Activated naive CD8-positive, alpha-beta T cell treated with anti-CD3 and anti-CD28 coated beads for 36 hours (primary cell): ENCODE measurements around the gene SULT4A1. TPM values are rescaled to one million over a fixed set of nuclear protein-coding genes. Genes with fewer than 3 reads are reported as not detected.
A peak's percentile ranks its signal among the peaks of the same experiment; 100 is the strongest.

Experiments
- DNase-seq: peaks from one replicate; pipeline ENCODE4 v3.0.0; 2021
- H3K27ac Mint-ChIP-seq: one replicate; pipeline ENCODE4 v1.8.0; 2022; ENCODE audit warnings: mild to moderate bottlenecking, moderate library complexity, mixed read lengths
- H3K27me3 Mint-ChIP-seq: one replicate; pipeline ENCODE4 v1.8.0; 2022; ENCODE audit warnings: mild to moderate bottlenecking, mixed read lengths
- H3K36me3 Mint-ChIP-seq: one replicate; pipeline ENCODE4 v1.8.0; 2021; ENCODE audit warnings: mild to moderate bottlenecking, mixed read lengths
- H3K4me1 Mint-ChIP-seq: one replicate; pipeline ENCODE4 v1.8.0; 2021; ENCODE audit warnings: mixed read lengths
- H3K4me3 Mint-ChIP-seq: one replicate; pipeline ENCODE4 v1.8.0; 2022; ENCODE audit warnings: mild to moderate bottlenecking, moderate library complexity, mixed read lengths
- H3K9me3 Mint-ChIP-seq: one replicate; pipeline ENCODE4 v1.8.0; 2022; ENCODE audit warnings: mixed read lengths
- total RNA-seq, 2 experiments: library from RNA; stranded (reverse); gene quantifications; one replicate each; pipeline ENCODE4 v1.2.3, GENCODE V29; 2021

The SULT4A1 gene
- total RNA-seq, 2 experiments from 2014 or later = 0.29 TPM; not detected in 1

GRCh38 chr22:43891360-43892182, 29.3 kb upstream of the SULT4A1 start, which contains the start of gene PNPLA5:
Gene PNPLA5, minus strand, starts transcription at chr22:43892013. Its CDS starts 133 bp downstream, at chr22:43891880.
- Mint-ChIP-seq H3K27ac (no peak within 1 kb of the TSS), H3K27me3 (peaks cover 44% of the 10 kb centered on the region), H3K9me3 (no peaks in the 10 kb centered on the region), H3K4me3 (no peak within 1 kb of the TSS), H3K4me1 (no peaks in the 10 kb centered on the region), H3K36me3 (no peaks in the 10 kb centered on the region)
- DNase-seq = peak; percentile 46

GRCh38 chr22:43890901-43891331, 28.6 kb upstream of the SULT4A1 start:
- DNase-seq = no peak
- Mint-ChIP-seq H3K4me1 (no peaks in the 10 kb centered on the region), H3K36me3 (no peaks in the 10 kb centered on the region), H3K27me3 (peaks cover 44% of the 10 kb centered on the region), H3K27ac (no peak overlapping the region), H3K9me3 (no peaks in the 10 kb centered on the region), H3K4me3 (no peak overlapping the region)

GRCh38 chr22:43889860-43890253, 27.5 kb upstream of the SULT4A1 start:
- H3K27ac Mint-ChIP-seq = no peak overlapping the region
- H3K9me3 Mint-ChIP-seq = no peaks in the 10 kb centered on the region
- DNase-seq = no peak
- no peak overlapping the region for H3K4me3 Mint-ChIP-seq
- H3K36me3 Mint-ChIP-seq = no peaks in the 10 kb centered on the region
- H3K27me3 Mint-ChIP-seq = peaks cover 55% of the 10 kb centered on the region
- H3K4me1 Mint-ChIP-seq = no peaks in the 10 kb centered on the region

GRCh38 chr22:43889201-43889859, 27.0 kb upstream of the SULT4A1 start:
- H3K9me3 Mint-ChIP-seq = no peaks in the 10 kb centered on the region
- no peak for DNase-seq
- H3K27ac Mint-ChIP-seq = no peak overlapping the region
- peaks cover 59% of the 10 kb centered on the region for H3K27me3 Mint-ChIP-seq
- no peak overlapping the region for H3K4me3 Mint-ChIP-seq
- no peaks in the 10 kb centered on the region for H3K4me1 Mint-ChIP-seq
- H3K36me3 Mint-ChIP-seq = no peaks in the 10 kb centered on the region

GRCh38 chr22:43888740-43889139, 26.4 kb upstream of the SULT4A1 start:
- no peaks in the 10 kb centered on the region for H3K9me3 Mint-ChIP-seq

GRCh38 chr22:43887391-43887790, 25.1 kb upstream of the SULT4A1 start:
- Mint-ChIP-seq H3K36me3 (no peaks in the 10 kb centered on the region), H3K27ac (no peak overlapping the region), H3K4me3 (no peak overlapping the region), H3K27me3 (peaks cover 51% of the 10 kb centered on the region), H3K4me1 (no peaks in the 10 kb centered on the region), H3K9me3 (no peaks in the 10 kb centered on the region)
- no peak for DNase-seq

More at GRCh38 chr22:43888740-43889139, 26.4 kb upstream of the SULT4A1 start:
- no peaks in the 10 kb centered on the region for H3K4me1 Mint-ChIP-seq
- H3K27ac Mint-ChIP-seq = no peak overlapping the region
- no peak overlapping the region for H3K4me3 Mint-ChIP-seq
- peaks cover 59% of the 10 kb centered on the region for H3K27me3 Mint-ChIP-seq
- no peaks in the 10 kb centered on the region for H3K36me3 Mint-ChIP-seq
- DNase-seq = no peak

- no peak for DNase-seq
- H3K36me3 Mint-ChIP-seq = no peaks in the 10 kb centered on the region
- no peaks in the 10 kb centered on the region for H3K9me3 Mint-ChIP-seq
- H3K4me1 Mint-ChIP-seq = no peaks in the 10 kb centered on the region
- no peak overlapping the region for H3K27ac Mint-ChIP-seq
- H3K27me3 Mint-ChIP-seq = peaks cover 43% of the 10 kb centered on the region
- H3K4me3 Mint-ChIP-seq = no peak overlapping the region
These were observed 23.9 kb upstream of the SULT4A1 start for GRCh38 chr22:43886231-43886630.

GRCh38 chr22:43885786-43886185, 23.5 kb upstream of the SULT4A1 start:
- peaks cover 40% of the 10 kb centered on the region for H3K27me3 Mint-ChIP-seq
- H3K4me1 Mint-ChIP-seq = no peaks in the 10 kb centered on the region
- no peaks in the 10 kb centered on the region for H3K9me3 Mint-ChIP-seq
- no peak for DNase-seq
- no peak overlapping the region for H3K27ac Mint-ChIP-seq
- H3K36me3 Mint-ChIP-seq = no peaks in the 10 kb centered on the region
- no peak overlapping the region for H3K4me3 Mint-ChIP-seq

- no peak for DNase-seq
- H3K4me1 Mint-ChIP-seq = no peaks in the 10 kb centered on the region
- peaks cover 36% of the 10 kb centered on the region for H3K27me3 Mint-ChIP-seq
- H3K9me3 Mint-ChIP-seq = no peaks in the 10 kb centered on the region
- H3K27ac Mint-ChIP-seq = no peak overlapping the region
- no peak overlapping the region for H3K4me3 Mint-ChIP-seq
- H3K36me3 Mint-ChIP-seq = no peaks in the 10 kb centered on the region
These were observed 23.0 kb upstream of the SULT4A1 start for GRCh38 chr22:43885319-43885671.

- H3K4me3 Mint-ChIP-seq = no peak overlapping the region
- no peak overlapping the region for H3K27ac Mint-ChIP-seq
- no peaks in the 10 kb centered on the region for H3K9me3 Mint-ChIP-seq
- DNase-seq = peak; percentile 59
- H3K36me3 Mint-ChIP-seq = no peaks in the 10 kb centered on the region
- H3K4me1 Mint-ChIP-seq = no peaks in the 10 kb centered on the region
- peaks cover 33% of the 10 kb centered on the region for H3K27me3 Mint-ChIP-seq
These were observed 22.4 kb upstream of the SULT4A1 start for GRCh38 chr22:43884600-43885318.

- Mint-ChIP-seq H3K27me3 (peaks cover 30% of the 10 kb centered on the region), H3K9me3 (no peaks in the 10 kb centered on the region), H3K27ac (no peak overlapping the region), H3K4me3 (no peak overlapping the region), H3K36me3 (no peaks in the 10 kb centered on the region), H3K4me1 (no peaks in the 10 kb centered on the region)
- DNase-seq = no peak
These were observed 21.6 kb upstream of the SULT4A1 start for GRCh38 chr22:43883719-43884415.

- Mint-ChIP-seq H3K4me3 (no peak overlapping the region), H3K4me1 (no peaks in the 10 kb centered on the region), H3K9me3 (no peaks in the 10 kb centered on the region), H3K27me3 (peaks cover 23% of the 10 kb centered on the region), H3K36me3 (no peaks in the 10 kb centered on the region), H3K27ac (no peak overlapping the region)
- peak; percentile 46 for DNase-seq
These were observed 20.8 kb upstream of the SULT4A1 start for GRCh38 chr22:43883012-43883661.

- Mint-ChIP-seq H3K27ac (no peak overlapping the region), H3K4me3 (no peak overlapping the region), H3K36me3 (no peaks in the 10 kb centered on the region), H3K9me3 (no peaks in the 10 kb centered on the region), H3K27me3 (peaks cover 25% of the 10 kb centered on the region), H3K4me1 (no peaks in the 10 kb centered on the region)
- no peak for DNase-seq
These were observed 19.9 kb upstream of the SULT4A1 start for GRCh38 chr22:43882122-43882767.
